LNCaP clone FGC (cell line): ENCODE data around the gene PLEKHM3.

Experiments used
- DNase-seq: peaks from one replicate; pipeline ENCODE4 v3.0.0-alpha.2; 2011; ENCODE audit warnings: low read depth
- H3K4me3 ChIP-seq: 2 replicates; pipeline ENCODE4 v1.5.1; 2011; ENCODE audit warnings: mild to moderate bottlenecking, low read depth, low read length, control low read depth
- CTCF ChIP-seq: IDR thresholded peaks from 2 replicates; pipeline ENCODE4 v1.5.1; 2012; ENCODE audit warnings: mild to moderate bottlenecking; ENCODE audit not compliant: control insufficient read depth, insufficient read depth; ENCODE audit errors: extremely low read depth

The PLEKHM3 gene

DNA sequence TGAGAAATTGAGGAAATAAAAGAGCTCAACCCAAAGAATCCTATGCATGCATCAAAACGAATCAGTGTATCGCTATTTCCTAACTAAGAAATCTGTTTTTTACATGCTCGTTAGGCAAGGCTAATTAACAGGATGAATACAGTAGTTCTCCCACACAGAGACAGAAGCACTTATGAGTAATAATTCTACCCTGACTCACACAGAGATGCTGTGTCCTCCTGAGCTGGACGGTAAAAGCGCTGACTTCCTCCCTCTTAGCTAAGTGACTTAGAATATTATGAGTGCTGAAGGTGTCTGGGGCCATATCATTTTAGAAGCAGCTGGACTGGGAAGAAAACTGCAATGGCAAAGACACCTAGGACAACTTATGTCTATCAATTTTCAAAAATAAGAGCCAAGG lies 18.5 kb downstream of the PLEKHM3 start:
- no peak overlapping the region for H3K4me3 ChIP-seq
- TF ChIP-seq CTCF: no peak
- DNase-seq: no peak

DNA sequence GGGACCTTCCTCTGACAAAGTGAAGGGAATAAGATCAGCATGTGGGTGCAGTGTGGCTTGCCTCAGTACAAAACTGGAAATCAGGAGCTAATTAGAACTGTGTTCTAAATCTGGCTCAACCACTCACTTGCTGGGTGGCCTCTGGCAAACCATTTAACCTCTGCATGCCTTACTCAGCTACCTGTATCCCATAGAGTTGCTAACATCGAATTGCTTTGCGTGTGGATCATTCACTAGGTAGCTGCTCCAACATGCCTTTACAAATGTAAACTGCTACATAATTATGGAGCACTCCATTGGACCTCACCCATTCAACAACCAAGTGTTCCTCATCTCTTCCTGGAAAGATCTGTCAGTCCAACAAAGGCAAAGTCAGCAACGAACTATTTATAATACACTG lies 19.0 kb downstream of the PLEKHM3 start:
- no peak overlapping the region for H3K4me3 ChIP-seq

GRCh38 chr2:208001924-208002323 lies 23.4 kb downstream of the PLEKHM3 start:
- no peak overlapping the region for H3K4me3 ChIP-seq
- TF ChIP-seq CTCF: no peak
- no peak for DNase-seq

More for the DNA sequence above, 19.0 kb downstream of the PLEKHM3 start:
- TF ChIP-seq CTCF: no peak
- DNase-seq: no peak

GRCh38 chr2:208000701-208001395 lies 24.5 kb downstream of the PLEKHM3 start:
- no peak overlapping the region for H3K4me3 ChIP-seq
- DNase-seq: no peak
- TF ChIP-seq CTCF: no peak

GRCh38 chr2:207996848-207997247 lies 28.5 kb downstream of the PLEKHM3 start:
- no peak for TF ChIP-seq CTCF
- no peak for DNase-seq
- H3K4me3 ChIP-seq: no peak overlapping the region

DNA sequence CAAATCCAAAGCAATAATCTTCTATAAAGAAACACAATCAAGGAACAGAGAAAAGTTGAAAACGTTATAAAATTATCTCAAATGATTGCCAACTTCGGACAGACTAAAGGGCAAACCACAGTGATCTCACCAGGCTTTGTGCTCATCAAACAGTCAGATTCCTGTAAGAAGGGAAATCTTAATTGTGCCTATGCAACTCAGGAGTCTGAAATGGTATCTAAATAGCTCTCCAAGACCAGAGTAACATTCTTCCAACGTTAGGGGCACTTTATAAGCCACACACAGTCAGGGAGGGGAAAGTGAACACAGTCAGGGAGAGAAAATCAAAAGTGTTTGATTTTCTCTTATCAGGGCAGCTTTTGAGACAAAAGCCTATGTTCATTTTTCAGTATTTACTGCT lies 29.4 kb downstream of the PLEKHM3 start:
- DNase-seq: no peak
- TF ChIP-seq CTCF: no peak

GRCh38 chr2:207993151-207993763 lies 32.1 kb downstream of the PLEKHM3 start:
- H3K4me3 ChIP-seq: no peak overlapping the region
- no peak for DNase-seq
- TF ChIP-seq CTCF: no peak

More for the DNA sequence above, 29.4 kb downstream of the PLEKHM3 start:
- H3K4me3 ChIP-seq: no peak overlapping the region
